Kidney epithelial cell (primary cell): ENCODE data around the gene CELSR1. TPM values are rescaled to one million over a fixed set of nuclear protein-coding genes. Genes with fewer than 3 reads are reported as not detected.
A peak's percentile ranks its signal among the peaks of the same experiment; 100 is the strongest.

Experiments
- DNase-seq: peaks from one replicate; pipeline ENCODE4 v3.0.0-alpha.2; 2010; ENCODE audit warnings: low read depth
- H3K27me3 ChIP-seq: 2 replicates; pipeline ENCODE4 v1.6.0; 2011; ENCODE audit warnings: low read length; ENCODE audit not compliant: control insufficient read depth, insufficient read depth
- H3K36me3 ChIP-seq: 2 replicates; pipeline ENCODE4 v1.5.1; 2011; ENCODE audit warnings: low read length; ENCODE audit not compliant: control insufficient read depth, insufficient read depth
- H3K4me3 ChIP-seq: 2 replicates; pipeline ENCODE4 v1.5.1; 2011; ENCODE audit warnings: low read depth, mild to moderate bottlenecking, control low read depth, low read length
- total RNA-seq: library from RNA; depleted of rRNA; stranded (reverse); fragments of >200 nt; gene quantifications from 2 replicates; pipeline ENCODE4 v1.2.3, GENCODE V29; 2015
- TF ChIP-seq, protein P1 (sequence below): IDR thresholded peaks from 2 replicates; pipeline ENCODE4 v1.5.1; 2011; ENCODE audit warnings: mild to moderate bottlenecking, moderate library complexity, low read length, control low read depth, inconsistent platforms; ENCODE audit not compliant: insufficient read depth, poor library complexity, severe bottlenecking

Gene CELSR1
- total RNA-seq, 1 donor from 2014 or later = 180 TPM

DNA sequence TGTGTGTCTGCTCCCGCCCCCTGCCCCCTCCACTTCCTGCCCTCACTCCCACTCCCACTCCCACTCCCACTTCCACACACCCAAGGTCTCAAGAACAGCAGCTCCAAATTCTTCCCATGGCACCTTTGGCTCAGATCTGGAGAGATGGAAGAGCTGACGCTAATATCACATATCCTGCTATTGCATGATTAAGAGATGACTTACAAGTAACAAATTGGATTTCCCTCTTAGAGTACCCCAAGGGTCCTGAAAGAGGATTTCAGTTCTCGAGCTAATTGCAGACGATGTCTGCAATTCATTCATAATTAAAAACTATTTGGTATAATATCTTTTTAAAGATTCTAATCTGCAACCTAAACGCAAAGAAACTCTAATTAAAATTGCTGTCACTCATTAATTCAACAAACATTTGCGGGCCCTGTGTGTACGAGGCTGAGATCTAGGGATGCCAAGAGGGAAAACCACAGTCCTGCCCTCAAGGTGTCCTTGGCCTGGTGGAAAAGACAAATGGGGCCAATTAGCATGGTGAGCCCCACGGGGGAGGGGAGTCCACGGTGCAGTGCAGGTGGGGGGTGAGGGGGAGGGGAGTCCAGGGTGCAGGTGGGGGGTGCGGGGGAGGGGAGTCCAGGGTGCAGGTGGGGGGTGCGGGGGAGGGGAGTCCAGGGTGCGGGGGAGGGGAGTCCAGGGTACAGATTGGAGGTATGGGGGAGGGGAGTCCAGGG, 50.3 kb downstream of the CELSR1 start:
- no peak for DNase-seq
- H3K4me3 ChIP-seq = no peak overlapping the region
- TF ChIP-seq, protein P1, sequence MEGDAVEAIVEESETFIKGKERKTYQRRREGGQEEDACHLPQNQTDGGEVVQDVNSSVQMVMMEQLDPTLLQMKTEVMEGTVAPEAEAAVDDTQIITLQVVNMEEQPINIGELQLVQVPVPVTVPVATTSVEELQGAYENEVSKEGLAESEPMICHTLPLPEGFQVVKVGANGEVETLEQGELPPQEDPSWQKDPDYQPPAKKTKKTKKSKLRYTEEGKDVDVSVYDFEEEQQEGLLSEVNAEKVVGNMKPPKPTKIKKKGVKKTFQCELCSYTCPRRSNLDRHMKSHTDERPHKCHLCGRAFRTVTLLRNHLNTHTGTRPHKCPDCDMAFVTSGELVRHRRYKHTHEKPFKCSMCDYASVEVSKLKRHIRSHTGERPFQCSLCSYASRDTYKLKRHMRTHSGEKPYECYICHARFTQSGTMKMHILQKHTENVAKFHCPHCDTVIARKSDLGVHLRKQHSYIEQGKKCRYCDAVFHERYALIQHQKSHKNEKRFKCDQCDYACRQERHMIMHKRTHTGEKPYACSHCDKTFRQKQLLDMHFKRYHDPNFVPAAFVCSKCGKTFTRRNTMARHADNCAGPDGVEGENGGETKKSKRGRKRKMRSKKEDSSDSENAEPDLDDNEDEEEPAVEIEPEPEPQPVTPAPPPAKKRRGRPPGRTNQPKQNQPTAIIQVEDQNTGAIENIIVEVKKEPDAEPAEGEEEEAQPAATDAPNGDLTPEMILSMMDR = no peak
- no peaks in the 10 kb centered on the region for H3K36me3 ChIP-seq
- H3K27me3 ChIP-seq = no peaks in the 10 kb centered on the region

DNA sequence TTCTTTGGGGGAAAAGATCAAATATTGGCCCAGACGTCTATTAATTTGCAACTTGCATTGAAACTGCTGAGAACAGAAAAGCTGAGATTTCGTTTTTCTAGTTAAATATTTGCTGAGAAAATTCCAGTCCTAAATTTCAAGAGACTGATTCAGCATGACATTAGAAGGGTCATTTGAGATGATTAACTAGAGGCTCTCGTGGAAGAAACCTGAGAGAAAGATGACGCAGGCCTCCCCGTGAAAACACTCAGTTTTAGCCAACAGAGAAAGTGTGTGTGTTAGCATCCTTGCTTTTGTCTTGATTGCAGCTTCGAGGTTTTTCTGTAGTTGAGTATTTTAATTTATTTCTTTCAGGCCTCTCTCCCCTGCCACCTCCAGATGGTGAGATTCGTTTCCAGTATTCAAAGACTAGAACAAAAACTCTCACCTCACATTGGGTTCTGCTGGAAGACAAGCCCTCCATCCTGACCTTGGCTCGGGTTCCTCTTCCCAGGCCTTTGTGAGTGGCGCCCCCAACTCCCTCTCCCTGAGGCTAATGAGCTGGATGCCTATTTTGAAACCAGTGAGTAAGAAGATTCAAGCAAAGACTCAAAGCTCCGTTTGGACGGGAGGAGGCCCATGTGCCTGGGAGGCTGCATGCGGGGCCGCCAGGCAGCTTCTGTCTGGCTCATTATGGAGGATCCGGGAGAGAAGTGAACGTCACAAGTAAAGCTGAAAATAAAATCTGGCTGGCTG, 52.4 kb downstream of the CELSR1 start:
- Histone ChIP-seq H3K4me3 (no peak overlapping the region), H3K27me3 (no peaks in the 10 kb centered on the region), H3K36me3 (no peaks in the 10 kb centered on the region)
- DNase-seq = peak; percentile 82
- TF ChIP-seq, protein P1 = no peak

DNA sequence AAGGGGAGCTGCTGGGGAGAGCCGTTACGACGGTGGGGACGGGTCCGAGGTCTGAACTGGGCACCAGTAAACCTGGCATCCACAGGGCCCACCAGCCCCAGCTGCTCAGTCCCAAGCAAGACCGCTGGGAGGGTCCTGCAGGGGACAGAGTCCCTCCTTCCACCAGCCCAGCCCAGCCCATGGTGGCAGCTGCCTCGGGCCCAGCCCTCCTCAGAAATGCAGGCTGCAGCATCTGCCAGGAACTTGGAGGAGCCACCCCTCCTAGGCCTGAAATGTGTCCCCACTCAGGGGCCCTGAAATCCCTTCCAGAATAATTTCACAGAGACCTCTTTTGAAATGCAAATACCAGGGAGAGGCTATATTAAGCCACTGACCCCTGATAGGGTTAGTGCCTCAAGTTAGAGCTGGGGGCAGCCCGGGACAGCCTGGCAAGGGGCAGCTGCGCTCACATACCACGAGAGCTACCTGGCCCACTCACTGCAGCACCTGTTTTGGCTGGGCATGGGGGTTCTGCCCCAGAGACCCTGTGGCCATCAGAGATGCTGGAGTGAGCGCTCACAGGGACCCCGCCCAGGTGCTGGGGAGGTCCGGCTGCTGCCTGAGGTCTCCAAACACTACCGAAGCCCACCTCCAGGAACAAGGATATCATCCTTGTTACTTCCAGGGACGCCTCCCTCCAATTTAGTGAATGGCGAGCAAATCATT, 53.1 kb downstream of the CELSR1 start:
- TF ChIP-seq, protein P1 = no peak
- Histone ChIP-seq H3K36me3 (no peaks in the 10 kb centered on the region), H3K27me3 (no peaks in the 10 kb centered on the region), H3K4me3 (no peak overlapping the region)
- no peak for DNase-seq

DNA sequence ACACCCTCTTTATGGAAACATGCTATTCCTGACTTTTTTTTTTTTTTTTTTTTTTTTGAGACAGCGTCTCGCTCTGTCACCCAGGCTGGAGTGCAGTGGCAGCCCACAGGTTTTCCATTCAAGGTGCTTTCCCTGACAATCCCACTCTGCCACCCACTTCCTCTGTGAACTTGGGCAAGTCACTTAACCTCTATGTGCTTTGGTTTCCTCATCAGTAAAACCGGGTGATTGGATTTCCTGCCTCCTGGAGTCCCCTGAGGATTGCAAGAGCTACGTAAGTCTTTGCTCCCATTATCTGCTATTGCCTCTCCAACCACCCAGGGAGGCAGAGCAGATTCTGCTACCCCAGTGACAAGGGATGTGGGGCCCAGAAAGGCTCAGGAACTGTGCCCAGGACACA, 54.1 kb downstream of the CELSR1 start:
- H3K4me3 ChIP-seq = no peak overlapping the region
- TF ChIP-seq, protein P1 = no peak
- DNase-seq = no peak

DNA sequence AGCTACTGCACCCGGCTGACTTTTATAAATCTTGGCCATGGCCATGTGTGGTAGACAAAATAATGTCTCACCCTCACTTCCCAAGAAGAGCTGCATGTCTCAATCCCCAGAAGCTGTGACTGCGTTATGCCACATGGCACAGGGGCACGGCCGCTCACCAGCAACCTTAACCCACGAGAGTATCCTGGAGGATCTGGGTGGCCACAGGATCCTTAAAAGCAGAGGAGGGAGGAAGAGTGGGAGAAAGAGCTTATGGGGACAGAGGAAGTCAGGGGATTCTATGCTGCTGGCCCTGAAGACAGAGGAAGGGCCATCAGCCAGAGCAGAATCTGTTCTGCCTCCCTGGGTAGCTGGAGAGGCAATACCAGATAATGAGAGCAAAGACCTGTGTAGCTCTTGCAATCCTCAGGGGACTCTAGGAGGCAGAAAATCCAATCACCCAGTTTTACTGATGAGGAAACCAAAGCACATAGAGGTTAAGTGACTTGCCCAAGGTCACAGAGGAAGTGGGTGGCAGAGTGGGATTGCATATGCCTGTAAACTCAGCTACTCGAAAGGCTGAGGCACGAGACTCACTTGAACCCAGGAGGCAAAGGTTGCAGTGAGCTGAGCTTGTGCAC, 55.3 kb downstream of the CELSR1 start:
- H3K27me3 ChIP-seq = no peaks in the 10 kb centered on the region
- no peak for DNase-seq
- no peak overlapping the region for H3K4me3 ChIP-seq
- TF ChIP-seq, protein P1 = no peak
- no peaks in the 10 kb centered on the region for H3K36me3 ChIP-seq

More for the DNA sequence above, 54.1 kb downstream of the CELSR1 start:
- H3K36me3 ChIP-seq = no peaks in the 10 kb centered on the region
- no peaks in the 10 kb centered on the region for H3K27me3 ChIP-seq
